ENCODE measurements around the gene ACVR2A. TPM values are rescaled to one million over a fixed set of nuclear protein-coding genes. Genes with fewer than 3 reads are reported as not detected.
A peak's percentile ranks its signal among the peaks of the same experiment; 100 is the strongest.

The ACVR2A gene
- total RNA-seq, 2 donors from 2014 or later: 1.9 to 2.5 TPM

GRCh38 chr2:147845411-147845971 is 662 bp downstream of the ACVR2A start:
- no peaks in the 10 kb centered on the region for H3K9me3 Mint-ChIP-seq
- peak overlapping the region; percentile 88 for H3K4me3 Mint-ChIP-seq
- peaks cover 12% of the 10 kb centered on the region for H3K36me3 Mint-ChIP-seq (ENCODE audit: low read depth)
- H3K27me3 Mint-ChIP-seq: peaks cover 4% of the 10 kb centered on the region
- H3K4me1 Mint-ChIP-seq: peaks cover 31% of the 10 kb centered on the region
- peak; percentile 68 for ATAC-seq (replicated peaks)
- peak overlapping the region; percentile 95 for H3K27ac Mint-ChIP-seq

- no peak for ATAC-seq (replicated peaks)
- Mint-ChIP-seq H3K27me3 (peaks cover 4% of the 10 kb centered on the region), H3K9me3 (no peaks in the 10 kb centered on the region), H3K4me3 (peak overlapping the region; percentile 88), H3K27ac (no peak overlapping the region), H3K36me3 (ENCODE audit: low read depth) (peaks cover 12% of the 10 kb centered on the region), H3K4me1 (peaks cover 42% of the 10 kb centered on the region)
Measured at GRCh38 chr2:147846412-147847081, 1.7 kb downstream of the ACVR2A start.

- no peaks in the 10 kb centered on the region for H3K9me3 Mint-ChIP-seq
- no peak for ATAC-seq (replicated peaks)
- no peak overlapping the region for H3K27ac Mint-ChIP-seq
- H3K36me3 Mint-ChIP-seq (ENCODE audit: low read depth): peaks cover 12% of the 10 kb centered on the region
- H3K4me3 Mint-ChIP-seq: peak overlapping the region; percentile 37
- H3K4me1 Mint-ChIP-seq: peaks cover 41% of the 10 kb centered on the region
- H3K27me3 Mint-ChIP-seq: peaks cover under 1% of the 10 kb centered on the region
Measured at GRCh38 chr2:147847746-147848391, 3.0 kb downstream of the ACVR2A start.

- no peaks in the 10 kb centered on the region for H3K9me3 Mint-ChIP-seq
- no peak overlapping the region for H3K27ac Mint-ChIP-seq
- ATAC-seq (replicated peaks): peak; percentile 9
- H3K4me1 Mint-ChIP-seq: peaks cover 42% of the 10 kb centered on the region
- no peaks in the 10 kb centered on the region for H3K36me3 Mint-ChIP-seq (ENCODE audit: low read depth)
- no peaks in the 10 kb centered on the region for H3K27me3 Mint-ChIP-seq
- no peak overlapping the region for H3K4me3 Mint-ChIP-seq
Measured at GRCh38 chr2:147850838-147851237, 6.0 kb downstream of the ACVR2A start.

GRCh38 chr2:147851244-147851930 is 6.6 kb downstream of the ACVR2A start:
- Mint-ChIP-seq H3K36me3 (ENCODE audit: low read depth) (no peaks in the 10 kb centered on the region), H3K4me1 (peaks cover 39% of the 10 kb centered on the region), H3K27me3 (no peaks in the 10 kb centered on the region), H3K9me3 (no peaks in the 10 kb centered on the region), H3K4me3 (peak overlapping the region; percentile 19), H3K27ac (no peak overlapping the region)
- no peak for ATAC-seq (replicated peaks)

- no peak overlapping the region for H3K27ac Mint-ChIP-seq
- ATAC-seq (replicated peaks): peak; percentile 53
- no peaks in the 10 kb centered on the region for H3K9me3 Mint-ChIP-seq
- H3K4me1 Mint-ChIP-seq: peaks cover 33% of the 10 kb centered on the region
- no peaks in the 10 kb centered on the region for H3K36me3 Mint-ChIP-seq (ENCODE audit: low read depth)
- no peaks in the 10 kb centered on the region for H3K27me3 Mint-ChIP-seq
- no peak overlapping the region for H3K4me3 Mint-ChIP-seq
Measured at GRCh38 chr2:147854557-147855134, 9.8 kb downstream of the ACVR2A start.

GRCh38 chr2:147855316-147855715 is 10.5 kb downstream of the ACVR2A start:
- ATAC-seq (replicated peaks): no peak
- no peak overlapping the region for H3K4me3 Mint-ChIP-seq
- H3K4me1 Mint-ChIP-seq: peaks cover 31% of the 10 kb centered on the region
- H3K36me3 Mint-ChIP-seq (ENCODE audit: low read depth): no peaks in the 10 kb centered on the region
- no peak overlapping the region for H3K27ac Mint-ChIP-seq
- H3K27me3 Mint-ChIP-seq: no peaks in the 10 kb centered on the region
- H3K9me3 Mint-ChIP-seq: no peaks in the 10 kb centered on the region

- no peaks in the 10 kb centered on the region for H3K36me3 Mint-ChIP-seq (ENCODE audit: low read depth)
- H3K27ac Mint-ChIP-seq: no peak overlapping the region
- H3K4me1 Mint-ChIP-seq: peaks cover 27% of the 10 kb centered on the region
- no peaks in the 10 kb centered on the region for H3K9me3 Mint-ChIP-seq
- no peaks in the 10 kb centered on the region for H3K27me3 Mint-ChIP-seq
- no peak overlapping the region for H3K4me3 Mint-ChIP-seq
- no peak for ATAC-seq (replicated peaks)
Measured at GRCh38 chr2:147855977-147856376, 11.1 kb downstream of the ACVR2A start.

GRCh38 chr2:147860009-147860408 is 15.2 kb downstream of the ACVR2A start:
- no peak overlapping the region for H3K4me3 Mint-ChIP-seq

GRCh38 chr2:147862859-147863516 is 18.2 kb downstream of the ACVR2A start:
- no peak overlapping the region for H3K27ac Mint-ChIP-seq
- no peaks in the 10 kb centered on the region for H3K27me3 Mint-ChIP-seq
- no peak overlapping the region for H3K4me3 Mint-ChIP-seq
- ATAC-seq (replicated peaks): peak; percentile 29
- no peaks in the 10 kb centered on the region for H3K36me3 Mint-ChIP-seq (ENCODE audit: low read depth)
- no peaks in the 10 kb centered on the region for H3K9me3 Mint-ChIP-seq
- H3K4me1 Mint-ChIP-seq: peaks cover 7% of the 10 kb centered on the region

More at GRCh38 chr2:147860009-147860408, 15.2 kb downstream of the ACVR2A start:
- no peak for ATAC-seq (replicated peaks)
- Mint-ChIP-seq H3K27ac (no peak overlapping the region), H3K9me3 (no peaks in the 10 kb centered on the region), H3K27me3 (no peaks in the 10 kb centered on the region), H3K36me3 (ENCODE audit: low read depth) (no peaks in the 10 kb centered on the region), H3K4me1 (peaks cover 17% of the 10 kb centered on the region)

- H3K4me3 Mint-ChIP-seq: no peak overlapping the region
- no peaks in the 10 kb centered on the region for H3K27me3 Mint-ChIP-seq
- H3K4me1 Mint-ChIP-seq: peaks cover 7% of the 10 kb centered on the region
- no peak overlapping the region for H3K27ac Mint-ChIP-seq
- no peaks in the 10 kb centered on the region for H3K9me3 Mint-ChIP-seq
- H3K36me3 Mint-ChIP-seq (ENCODE audit: low read depth): no peaks in the 10 kb centered on the region
- peak; percentile 62 for ATAC-seq (replicated peaks)
Measured at GRCh38 chr2:147863835-147864234, 19.0 kb downstream of the ACVR2A start.

GRCh38 chr2:147865560-147865959 is 20.7 kb downstream of the ACVR2A start:
- ATAC-seq (replicated peaks): peak; percentile 47

GRCh38 chr2:147867050-147867449 is 22.2 kb downstream of the ACVR2A start:
- peaks cover 8% of the 10 kb centered on the region for H3K4me1 Mint-ChIP-seq
- no peak overlapping the region for H3K4me3 Mint-ChIP-seq
- no peaks in the 10 kb centered on the region for H3K27me3 Mint-ChIP-seq
- no peaks in the 10 kb centered on the region for H3K36me3 Mint-ChIP-seq (ENCODE audit: low read depth)
- H3K27ac Mint-ChIP-seq: no peak overlapping the region
- no peaks in the 10 kb centered on the region for H3K9me3 Mint-ChIP-seq
- peak; percentile 52 for ATAC-seq (replicated peaks)

More at GRCh38 chr2:147865560-147865959, 20.7 kb downstream of the ACVR2A start:
- no peaks in the 10 kb centered on the region for H3K36me3 Mint-ChIP-seq (ENCODE audit: low read depth)
- H3K4me1 Mint-ChIP-seq: peaks cover 6% of the 10 kb centered on the region
- H3K27me3 Mint-ChIP-seq: no peaks in the 10 kb centered on the region
- H3K9me3 Mint-ChIP-seq: no peaks in the 10 kb centered on the region
- H3K27ac Mint-ChIP-seq: no peak overlapping the region
- no peak overlapping the region for H3K4me3 Mint-ChIP-seq

GRCh38 chr2:147869934-147870333 is 25.1 kb downstream of the ACVR2A start:
- Mint-ChIP-seq H3K27me3 (no peaks in the 10 kb centered on the region), H3K4me3 (no peak overlapping the region), H3K27ac (no peak overlapping the region), H3K36me3 (ENCODE audit: low read depth) (no peaks in the 10 kb centered on the region), H3K9me3 (no peaks in the 10 kb centered on the region), H3K4me1 (peaks cover 8% of the 10 kb centered on the region)
- no peak for ATAC-seq (replicated peaks)

All from activated T-helper 17 cell treated with anti-CD3 and anti-CD28 coated beads, Interleukin-2, amount 50 U/mL, for 72 hours (primary cell).